GM21367 (cell line): Measurements from ENCODE around the gene GALNT9.

Experiments used
- ATAC-seq: cut with Tn5 transposase; IDR thresholded peaks from one replicate; pipeline ENCODE4 v1.9.1; 2021; ENCODE audit not compliant: unreplicated experiment

GALNT9 gene

GRCh38 chr12:132344601-132345000, 15.2 kb upstream of the GALNT9 start:
- no peak for ATAC-seq

- ATAC-seq, result no peak
Observed at GRCh38 chr12:132344181-132344580, 14.8 kb upstream of the GALNT9 start.

GRCh38 chr12:132343294-132344004, 14.1 kb upstream of the GALNT9 start:
- no peak for ATAC-seq

GRCh38 chr12:132342251-132343227, 13.2 kb upstream of the GALNT9 start:
- ATAC-seq, result no peak

GRCh38 chr12:132341318-132342050, 12.1 kb upstream of the GALNT9 start:
- no peak for ATAC-seq

GRCh38 chr12:132340266-132341035, 11.1 kb upstream of the GALNT9 start:
- no peak for ATAC-seq

- ATAC-seq, result no peak
Observed at GRCh38 chr12:132339856-132340255, 10.5 kb upstream of the GALNT9 start.

GRCh38 chr12:132338781-132339180, 9.4 kb upstream of the GALNT9 start:
- ATAC-seq, result no peak

GRCh38 chr12:132338311-132338710, 8.9 kb upstream of the GALNT9 start:
- ATAC-seq, result no peak

GRCh38 chr12:132337557-132337956, 8.2 kb upstream of the GALNT9 start:
- ATAC-seq, result no peak

- no peak for ATAC-seq
Observed at GRCh38 chr12:132336451-132337413, 7.3 kb upstream of the GALNT9 start.

GRCh38 chr12:132335179-132335756, 5.9 kb upstream of the GALNT9 start:
- ATAC-seq, result no peak

- no peak for ATAC-seq
Observed at GRCh38 chr12:132333766-132334165, 4.4 kb upstream of the GALNT9 start.

- no peak for ATAC-seq
Observed at GRCh38 chr12:132333273-132333672, 3.9 kb upstream of the GALNT9 start.

- no peak for ATAC-seq
Observed at GRCh38 chr12:132330549-132330881, 1.1 kb upstream of the GALNT9 start.

GRCh38 chr12:132329720-132330548, 545 bp upstream of the GALNT9 start:
- no peak for ATAC-seq

GRCh38 chr12:132328282-132329029, 933 bp downstream of the GALNT9 start:
- no peak for ATAC-seq
